HG03469 (cell line): ENCODE data around the gene MESP2.

Experiments
- ATAC-seq: cut with Tn5 transposase; IDR thresholded peaks from one replicate; pipeline ENCODE4 v1.9.1; 2021; ENCODE audit warnings: mild to moderate bottlenecking, moderate library complexity, moderate number of reproducible peaks; ENCODE audit not compliant: unreplicated experiment

MESP2 gene

DNA sequence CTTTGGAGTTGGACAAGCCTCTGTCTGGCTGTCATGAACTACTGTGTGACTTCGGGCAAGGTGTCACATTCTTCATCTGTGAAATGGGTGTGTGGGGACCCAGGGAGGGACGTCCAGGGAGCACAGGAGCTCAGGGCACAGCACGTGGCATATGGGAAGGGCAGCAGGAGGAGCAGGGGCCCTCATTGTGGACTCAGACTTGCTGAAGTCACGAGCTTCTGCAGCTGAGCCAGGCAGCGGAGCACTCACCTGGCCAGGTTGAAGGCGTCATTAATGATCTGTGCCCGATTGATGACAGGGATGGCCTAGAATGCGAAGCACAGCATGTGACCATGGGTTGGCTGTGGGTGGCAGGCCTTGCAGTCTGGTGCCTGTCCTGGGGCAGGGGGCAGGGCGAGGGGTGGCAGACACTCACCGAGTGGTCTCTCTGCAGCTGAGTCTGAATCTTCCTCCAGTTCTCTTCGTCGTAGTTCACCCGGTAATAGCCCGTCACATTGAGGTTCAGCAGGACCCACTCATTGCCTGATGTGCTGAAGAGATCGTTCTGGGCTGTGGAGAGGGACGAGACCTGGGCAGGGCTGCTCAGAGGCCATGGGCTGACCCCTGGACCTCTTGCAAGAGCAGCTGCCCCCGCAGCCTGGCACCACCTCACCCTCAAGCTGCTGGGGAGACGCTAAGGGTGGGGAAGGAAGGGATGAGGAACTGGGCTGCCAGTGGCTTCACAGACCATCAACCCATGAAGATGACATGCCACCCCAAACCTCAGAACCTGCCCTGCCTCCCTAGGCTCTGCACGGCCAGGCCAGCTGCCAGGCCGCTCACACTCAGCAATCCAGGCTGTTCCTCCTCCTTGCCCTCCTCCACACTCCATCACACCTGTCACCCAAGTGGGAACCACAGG, 23.1 kb downstream of the MESP2 start:
- no peak for ATAC-seq

DNA sequence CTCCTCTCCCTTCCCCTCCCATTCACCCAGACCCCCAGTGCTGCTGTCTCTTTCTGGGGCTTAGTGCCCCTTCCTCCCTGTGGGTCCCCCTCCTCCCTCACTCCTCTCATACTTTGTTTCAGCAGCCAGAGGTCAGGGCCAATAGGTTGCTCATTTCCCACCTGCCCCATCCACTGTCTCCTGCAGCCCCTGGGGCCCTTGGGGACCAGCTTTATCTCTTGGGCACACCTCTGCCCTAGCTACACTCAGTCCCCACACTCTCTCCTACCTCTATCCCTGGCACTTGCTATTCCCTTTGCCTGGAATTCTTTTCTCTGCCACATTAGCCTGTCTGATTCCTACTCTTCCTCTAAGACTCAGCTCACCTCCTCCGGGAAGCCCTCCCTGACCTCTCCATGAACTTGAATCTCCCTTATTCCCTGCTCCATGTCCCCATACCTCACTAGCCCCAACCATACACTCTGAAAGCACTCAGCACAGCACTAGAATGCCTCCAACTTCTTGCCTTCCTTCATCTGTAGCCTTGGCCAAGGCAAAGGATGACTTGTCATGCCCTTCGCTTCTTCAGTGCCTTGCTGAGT, 23.9 kb downstream of the MESP2 start:
- no peak for ATAC-seq

DNA sequence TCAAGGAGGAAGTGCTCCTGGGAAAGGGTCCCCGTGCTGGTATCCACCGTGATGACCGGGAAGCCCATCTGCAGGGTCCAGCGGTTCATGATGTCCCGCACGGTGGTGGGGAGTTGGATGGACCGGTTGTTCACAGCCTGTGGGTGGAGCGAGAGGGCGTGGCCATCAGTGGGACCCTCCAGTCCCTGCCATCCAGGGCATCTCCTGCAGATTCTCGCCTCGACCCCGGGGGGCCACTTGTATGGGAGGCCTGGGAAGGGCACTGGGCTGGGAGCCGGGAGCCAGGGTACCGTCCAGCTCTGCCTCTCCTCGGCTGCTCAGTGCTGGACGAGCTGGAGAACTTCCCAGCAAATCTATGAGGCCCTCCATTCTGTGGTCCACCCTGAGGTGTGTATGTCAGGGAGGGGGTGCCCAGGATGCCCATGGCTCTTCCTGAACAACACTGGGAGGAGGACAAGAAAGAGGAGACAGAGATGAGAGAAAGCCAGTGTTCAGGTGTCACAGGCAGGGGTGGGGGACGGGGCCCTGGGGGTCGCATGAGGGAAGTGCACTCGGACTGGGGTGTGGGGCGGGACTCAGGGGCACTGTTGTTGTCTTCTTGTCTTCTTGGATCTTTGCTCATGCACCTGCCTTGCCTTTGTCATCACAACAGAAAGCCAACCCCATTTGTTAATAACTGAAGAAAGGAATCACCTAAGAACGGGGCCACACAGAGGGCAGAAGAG, 25.5 kb downstream of the MESP2 start:
- no peak for ATAC-seq

DNA sequence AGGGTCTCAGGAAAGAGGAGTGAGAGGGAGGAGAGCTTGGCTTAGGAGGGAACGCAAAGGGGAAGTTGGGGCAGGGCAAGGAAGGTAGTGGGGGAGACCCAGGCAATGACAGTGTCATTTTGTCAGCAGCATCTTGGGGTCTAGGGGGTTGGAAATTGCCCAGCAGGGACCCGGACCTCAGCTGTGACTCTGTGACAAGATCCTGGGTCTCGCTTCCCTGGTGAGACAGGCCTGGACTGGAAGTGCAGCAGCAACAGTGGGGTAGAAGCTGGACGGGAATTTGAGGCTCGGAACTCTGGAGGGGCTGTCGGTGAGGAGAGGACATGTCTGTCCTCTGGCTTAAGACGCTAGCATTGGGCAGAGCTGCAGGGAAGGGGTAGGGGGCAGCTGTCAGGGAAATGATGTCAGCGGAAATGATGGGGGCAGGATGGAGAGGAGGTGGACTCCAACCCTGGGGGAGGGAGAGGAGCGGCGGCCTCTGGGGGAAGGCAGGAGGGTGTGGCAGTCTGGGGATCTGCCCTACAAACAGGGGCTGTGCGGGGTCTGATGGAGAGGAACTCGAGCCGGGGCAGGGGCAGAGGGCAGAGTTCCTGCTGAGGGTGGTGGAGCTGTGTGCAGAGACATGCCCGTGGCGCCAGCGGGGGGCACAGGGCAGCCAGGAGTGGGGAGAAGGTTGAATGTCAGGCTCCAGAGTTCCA, 26.2 kb downstream of the MESP2 start:
- no peak for ATAC-seq

DNA sequence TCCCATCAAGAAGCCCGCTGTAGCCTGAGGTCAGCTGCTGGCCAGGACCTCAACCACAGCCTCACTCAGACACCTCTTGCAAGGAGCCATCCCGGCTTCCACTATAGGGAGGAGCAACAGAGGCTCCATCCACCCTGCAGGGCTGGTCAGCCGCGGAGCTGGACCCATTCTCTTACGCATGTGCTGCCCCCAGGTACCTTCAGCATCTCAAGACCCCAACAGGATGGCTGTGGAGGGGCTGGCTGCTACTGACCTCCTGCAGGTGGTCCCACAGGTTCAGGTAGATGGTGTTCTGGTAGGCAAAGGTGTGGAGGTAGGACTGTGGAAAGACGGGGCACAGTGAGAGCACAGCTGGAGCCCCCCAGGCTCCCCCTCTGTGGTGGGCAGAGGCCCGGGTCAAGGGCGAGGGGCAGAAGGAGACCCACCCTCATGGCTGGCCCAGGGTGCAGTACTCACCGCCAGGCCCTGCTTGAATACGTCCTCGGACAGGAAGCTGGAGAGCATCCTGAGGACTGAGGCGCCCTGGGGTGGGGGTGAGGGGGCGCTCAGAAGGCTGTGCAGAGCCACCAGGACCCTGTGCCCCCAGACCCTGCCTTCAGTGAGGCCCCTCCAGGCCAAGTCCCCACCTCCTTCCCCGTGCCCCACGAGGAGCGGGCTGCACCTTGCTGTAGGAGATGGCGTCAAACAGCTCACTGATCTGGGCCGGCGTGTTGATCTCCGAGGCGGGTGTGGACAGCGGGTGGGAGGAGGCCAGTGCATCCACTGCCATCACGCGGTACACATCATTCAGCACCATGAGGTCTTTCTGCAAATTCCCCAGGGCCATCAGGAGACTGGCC, 27.1 kb downstream of the MESP2 start:
- ATAC-seq = no peak

DNA sequence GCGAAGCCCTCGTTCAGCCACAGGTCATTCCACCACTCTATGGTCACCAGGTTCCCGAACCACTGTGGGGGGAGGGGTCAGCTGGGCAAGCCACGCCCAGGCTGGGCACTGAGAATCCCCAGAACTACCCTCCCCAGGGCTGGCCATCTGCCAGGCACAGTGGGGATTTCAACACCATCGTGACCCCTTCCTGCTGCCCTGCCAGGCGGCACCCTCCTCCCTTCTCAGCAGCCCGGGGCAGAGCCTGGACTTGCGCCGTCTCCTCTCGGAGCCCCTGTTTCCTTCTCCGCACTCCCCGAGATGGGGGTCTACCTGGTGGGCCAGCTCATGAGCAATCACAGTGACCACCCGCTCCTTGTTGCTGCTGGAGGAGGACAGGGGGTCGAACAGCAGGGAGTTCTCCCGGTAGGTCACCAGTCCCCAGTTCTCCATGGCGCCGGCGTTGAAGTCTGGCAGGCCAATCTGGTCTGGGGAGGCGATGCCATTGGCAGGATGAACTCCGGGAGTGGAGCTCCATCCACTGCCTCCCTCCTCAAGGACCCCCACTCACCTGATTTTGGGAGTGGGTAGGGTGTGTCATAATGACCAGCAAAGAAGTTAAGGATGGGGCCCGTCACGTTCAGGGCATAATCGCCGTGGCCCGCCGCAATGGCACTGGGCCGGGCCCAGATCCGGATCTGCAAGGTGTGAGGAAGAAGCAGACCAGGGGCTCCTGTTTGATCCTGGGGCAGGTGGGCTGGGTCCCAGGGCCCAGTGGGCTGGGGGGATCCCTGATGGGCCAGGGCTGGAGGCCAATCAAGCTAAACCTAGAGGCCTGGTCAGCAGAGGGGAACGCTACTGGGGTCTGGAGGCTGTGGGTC, 28.0 kb downstream of the MESP2 start:
- ATAC-seq = no peak

DNA sequence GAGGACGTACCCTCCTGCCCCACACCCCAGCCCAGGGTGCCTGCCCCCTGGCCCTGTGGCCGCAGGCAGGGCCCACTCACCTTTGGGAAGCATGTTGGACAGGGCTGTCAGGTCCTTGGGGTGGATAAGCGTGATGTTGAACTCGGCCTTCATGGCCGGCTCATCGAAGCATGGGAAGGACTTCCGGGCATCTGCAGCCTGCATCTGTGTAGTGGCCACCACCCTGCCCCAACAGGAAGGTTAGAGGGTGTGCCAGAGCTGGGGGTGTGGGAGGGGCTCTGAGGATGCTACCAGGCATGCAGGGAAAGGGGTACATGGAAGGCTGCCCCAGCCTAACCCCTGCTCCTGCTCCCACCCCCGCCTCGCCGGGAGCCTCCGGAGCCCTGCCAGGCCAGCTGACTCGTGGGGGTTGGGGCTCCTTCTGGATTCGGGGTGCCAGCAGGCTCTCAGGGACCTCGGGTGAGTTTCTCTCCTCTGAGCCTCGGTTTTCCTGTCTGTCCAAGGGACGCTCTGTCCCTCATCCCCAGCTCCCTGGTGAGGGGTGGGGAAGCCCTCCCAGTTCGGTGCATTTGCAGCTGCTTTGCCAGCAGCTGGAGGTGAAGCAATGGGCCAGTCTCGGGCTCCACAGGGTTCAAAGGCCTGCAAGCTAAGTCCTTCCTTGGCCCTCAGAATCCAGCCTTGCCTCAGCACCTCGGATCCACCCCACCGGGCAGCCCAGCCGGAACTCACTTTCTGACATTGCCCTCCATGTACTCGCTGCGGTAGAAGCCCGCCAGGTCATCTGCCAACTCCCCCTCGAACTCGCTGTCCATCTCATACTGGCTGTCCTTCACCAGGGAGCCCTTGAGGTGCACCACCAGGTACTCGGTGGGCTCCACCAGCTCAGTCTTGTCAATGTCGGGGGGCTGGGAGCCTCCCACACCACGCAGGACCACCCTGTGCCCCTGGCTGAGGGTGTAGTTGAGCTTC, 29.4 kb downstream of the MESP2 start:
- no peak for ATAC-seq

DNA sequence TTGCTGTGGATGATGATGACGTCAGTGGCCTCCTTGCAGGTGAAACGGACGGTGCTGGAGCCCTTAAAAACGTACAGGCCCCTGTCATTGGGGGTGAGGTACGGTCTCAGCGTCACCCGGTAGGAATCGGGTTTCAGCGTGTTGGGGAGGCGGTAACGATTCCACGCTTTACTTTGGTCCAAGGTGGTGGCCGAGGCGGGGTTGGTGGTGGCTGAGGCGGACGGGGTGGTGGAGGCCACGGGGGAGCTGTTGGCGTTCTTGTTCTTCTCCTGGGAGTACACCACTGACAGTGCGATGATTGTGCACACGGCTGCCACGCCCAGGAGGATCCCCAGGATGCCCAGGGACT, 30.1 kb downstream of the MESP2 start:
- ATAC-seq = no peak

DNA sequence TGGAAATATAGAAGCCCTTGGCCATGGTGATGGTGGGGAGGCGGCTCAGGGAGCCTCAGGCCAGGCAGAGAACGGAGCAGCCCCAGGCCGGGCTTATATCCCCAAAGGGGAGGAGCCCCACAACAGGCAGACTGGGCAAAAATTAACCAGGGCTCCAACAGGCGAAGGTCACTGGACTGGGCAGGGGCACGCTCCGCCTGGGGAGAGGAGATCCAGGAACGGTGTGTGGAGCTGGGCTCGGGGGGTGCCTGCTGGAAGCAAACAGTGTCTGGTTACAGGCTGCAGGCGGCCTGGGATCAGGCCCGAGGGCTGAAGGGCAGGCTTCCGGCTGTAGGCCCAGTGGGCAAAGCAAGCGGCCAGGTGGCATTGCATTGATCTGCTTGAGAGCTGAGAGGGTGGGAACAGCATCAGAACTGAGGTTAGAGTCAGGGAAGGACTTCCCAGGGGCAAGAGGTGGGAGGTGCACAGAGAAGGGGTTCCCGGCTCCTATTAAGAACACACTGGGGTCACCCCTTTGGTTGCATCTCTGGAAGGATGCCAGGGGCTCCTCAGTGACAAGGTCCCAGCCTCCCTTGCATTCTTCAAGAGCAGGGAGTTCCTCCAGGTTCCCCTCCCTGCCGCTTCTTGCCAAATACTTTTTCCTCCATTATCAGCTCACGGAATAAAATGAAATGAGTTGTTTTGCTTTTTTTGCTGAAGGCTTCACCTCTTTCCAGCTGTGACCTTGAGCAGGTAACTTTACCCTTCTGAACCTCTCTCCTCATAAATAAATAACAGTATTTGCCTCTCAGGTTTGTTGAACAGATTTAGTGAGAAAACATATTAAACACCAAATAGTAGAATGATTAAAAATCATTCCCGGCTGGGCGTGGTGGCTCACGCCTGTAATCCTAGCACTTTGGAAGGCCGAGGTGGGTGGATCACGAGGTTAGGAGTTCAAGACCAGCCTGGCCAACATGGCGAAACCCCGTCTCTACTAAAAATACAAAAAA, 30.7 kb downstream of the MESP2 start:
- ATAC-seq = no peak

DNA sequence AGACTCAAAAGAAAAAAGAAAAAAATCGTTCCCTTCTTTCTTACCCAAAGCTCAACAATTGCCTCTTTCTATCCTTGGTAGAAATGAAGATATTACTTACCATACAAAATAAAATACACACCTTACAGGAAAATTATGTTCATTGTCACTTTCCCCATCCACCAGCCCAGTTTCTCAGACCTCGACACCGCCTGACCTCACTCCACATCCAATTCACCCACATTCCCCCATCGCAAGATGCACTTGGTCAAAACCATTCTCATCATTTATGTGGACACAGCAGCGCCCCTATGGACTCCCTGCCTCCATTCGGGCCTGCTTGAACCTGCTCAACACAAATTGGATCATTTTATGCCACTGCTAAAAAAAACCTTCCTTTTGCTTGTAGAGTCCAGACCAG, 31.6 kb downstream of the MESP2 start:
- ATAC-seq = no peak

DNA sequence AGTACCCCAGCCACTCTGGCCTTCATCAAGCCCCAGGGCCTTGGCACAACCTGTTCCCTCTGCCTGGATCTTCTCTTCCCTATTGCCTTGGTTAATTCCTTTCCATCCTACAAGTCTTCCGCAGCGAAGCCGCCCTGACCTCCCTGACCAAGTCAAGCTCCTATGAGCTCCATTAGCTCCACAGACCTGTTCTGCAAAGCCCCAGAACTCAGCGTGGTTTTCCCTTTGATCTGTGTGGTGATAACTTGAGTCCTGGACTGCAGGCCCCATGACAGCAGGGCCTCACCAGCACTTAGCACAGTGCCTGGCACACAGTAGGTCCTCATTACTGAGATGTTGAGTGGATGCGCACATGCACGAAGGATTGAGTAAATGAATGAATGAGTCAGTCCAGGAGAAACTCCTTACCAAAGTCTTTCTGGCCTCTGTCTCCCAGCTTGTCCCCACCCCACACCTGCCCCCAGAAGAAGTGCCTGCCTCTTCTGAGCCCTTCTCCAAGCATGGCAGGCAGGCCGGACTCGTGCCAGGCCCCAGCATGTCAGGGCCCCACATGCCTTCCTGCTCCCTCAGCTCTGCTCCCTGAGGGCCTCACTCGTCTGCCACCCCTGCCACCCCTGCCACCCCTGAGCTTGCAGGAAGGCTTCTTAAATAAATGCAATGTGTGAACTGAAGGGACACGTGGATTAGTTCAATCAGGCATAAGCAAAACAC, 32.2 kb downstream of the MESP2 start:
- no peak for ATAC-seq

DNA sequence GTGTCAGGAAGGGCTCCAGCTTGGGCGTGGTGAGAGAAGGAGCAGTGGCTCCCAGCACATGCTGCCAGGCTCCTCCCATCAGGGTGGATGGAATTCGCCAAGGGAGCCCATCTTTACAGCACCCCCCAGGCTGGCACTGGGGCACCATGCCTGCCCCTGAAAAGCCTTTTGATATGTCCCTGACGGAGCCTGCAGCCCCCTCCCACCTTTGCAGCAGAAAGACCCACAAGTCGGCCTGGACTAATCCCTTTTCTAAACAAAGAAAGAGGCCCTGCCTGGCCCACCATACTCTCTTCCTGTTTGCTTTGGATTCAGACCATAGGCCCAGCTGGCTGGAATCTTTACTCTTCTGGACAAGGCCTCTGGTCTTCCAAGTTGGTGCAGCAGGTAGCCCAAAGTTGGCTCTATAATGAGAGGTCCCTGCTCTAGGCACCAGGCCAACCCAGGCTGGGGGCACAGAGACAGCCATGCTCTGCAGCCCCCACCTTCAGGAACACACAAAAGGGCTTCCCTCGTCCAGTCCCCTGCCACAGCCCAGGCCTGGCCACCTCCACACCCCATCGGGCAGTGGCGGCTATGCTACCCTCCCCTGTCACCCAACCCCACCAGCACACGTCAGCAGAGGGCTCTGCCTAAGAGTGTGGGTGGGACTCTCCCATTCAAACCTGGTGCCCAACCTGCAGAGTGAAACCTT, 33.1 kb downstream of the MESP2 start:
- ATAC-seq = no peak

DNA sequence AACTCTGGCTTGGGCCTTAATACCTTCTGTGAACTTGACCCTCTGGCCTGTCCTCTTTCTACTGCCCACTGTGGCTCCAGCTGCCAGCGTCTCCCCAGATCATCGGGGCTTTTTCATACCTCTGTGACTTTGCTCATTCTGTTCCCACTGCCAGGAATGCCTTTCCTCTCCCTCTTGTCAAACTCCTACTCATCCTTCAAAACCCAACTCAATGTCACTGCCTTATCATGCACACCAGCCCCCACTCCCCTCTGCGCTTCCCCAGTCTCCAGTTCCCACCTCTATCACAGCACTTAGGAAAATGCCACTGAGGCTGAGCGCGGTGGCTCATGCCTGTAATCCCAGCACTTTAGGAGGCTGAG, 33.6 kb downstream of the MESP2 start:
- ATAC-seq = no peak

DNA sequence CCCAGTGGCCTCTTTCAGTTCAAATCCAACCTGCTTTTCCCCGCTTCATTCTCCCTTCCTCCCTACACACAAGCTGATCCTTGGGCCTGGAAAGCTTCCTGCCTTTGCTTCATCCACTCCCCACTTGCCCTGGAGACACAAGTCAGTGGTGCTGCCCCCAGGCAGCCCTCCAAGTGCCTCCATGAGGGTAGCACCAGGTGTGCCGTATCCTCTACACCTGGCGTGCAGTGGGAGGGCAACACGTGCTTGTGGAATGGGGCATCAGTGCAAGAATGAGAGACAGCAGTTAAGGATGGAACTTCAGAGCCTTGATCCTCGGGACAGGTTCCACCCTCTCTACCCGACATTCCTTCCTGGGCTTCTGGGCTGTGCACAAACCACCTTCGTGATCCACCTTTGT, 34.7 kb downstream of the MESP2 start:
- ATAC-seq = no peak

DNA sequence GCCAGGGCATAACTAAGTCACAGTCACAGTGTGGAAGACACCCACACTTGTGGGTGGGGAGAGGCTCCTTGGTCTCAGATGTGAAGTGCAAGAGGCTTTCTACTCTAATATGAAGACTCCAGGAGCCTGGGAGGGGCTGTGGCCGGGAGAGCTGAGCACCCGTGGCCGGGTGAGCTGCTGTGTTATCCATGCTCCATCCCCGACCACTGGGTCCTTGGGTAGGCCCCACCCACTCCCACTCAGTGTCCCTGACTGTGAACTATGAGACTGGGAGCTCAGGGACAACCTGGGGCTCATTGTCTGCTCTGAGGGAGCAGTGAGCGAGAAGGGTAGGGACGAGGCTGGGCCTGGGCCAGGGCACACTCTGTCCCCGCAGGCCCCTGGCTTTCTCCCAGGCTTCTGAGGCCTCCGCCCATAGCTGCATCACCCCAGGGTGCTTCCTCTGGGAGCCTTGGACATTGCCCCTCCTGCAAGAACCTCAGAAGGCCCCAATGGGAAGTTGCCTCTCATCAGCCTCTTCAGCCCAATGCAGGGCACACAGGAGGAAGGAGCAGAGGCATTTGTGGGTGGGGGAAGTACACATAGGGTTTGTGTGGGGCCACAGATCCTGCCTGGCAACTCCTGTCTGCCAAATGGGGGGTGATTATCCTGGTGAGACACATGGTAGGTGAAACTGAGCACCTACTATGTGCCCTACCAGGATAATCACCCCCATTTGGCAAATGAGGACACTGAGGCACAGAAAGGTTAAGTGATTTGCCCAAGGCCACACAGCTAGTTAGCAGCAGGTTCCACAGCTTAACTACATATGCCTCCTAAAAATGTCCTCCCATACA, 36.1 kb downstream of the MESP2 start:
- ATAC-seq = no peak
